HG02642 (cell line): ENCODE results near the gene PDE4B.
"Not testable (repeated sequence)": the region's sequence is repeated elsewhere in the genome, so short reads cannot be mapped to it uniquely, and the experiment has no call there.

ENCODE experiments used
- ATAC-seq: cut with Tn5 transposase; IDR thresholded peaks from one replicate; pipeline ENCODE4 v1.9.1; 2021; ENCODE audit warnings: mild to moderate bottlenecking; ENCODE audit not compliant: unreplicated experiment, poor library complexity

The PDE4B gene

DNA sequence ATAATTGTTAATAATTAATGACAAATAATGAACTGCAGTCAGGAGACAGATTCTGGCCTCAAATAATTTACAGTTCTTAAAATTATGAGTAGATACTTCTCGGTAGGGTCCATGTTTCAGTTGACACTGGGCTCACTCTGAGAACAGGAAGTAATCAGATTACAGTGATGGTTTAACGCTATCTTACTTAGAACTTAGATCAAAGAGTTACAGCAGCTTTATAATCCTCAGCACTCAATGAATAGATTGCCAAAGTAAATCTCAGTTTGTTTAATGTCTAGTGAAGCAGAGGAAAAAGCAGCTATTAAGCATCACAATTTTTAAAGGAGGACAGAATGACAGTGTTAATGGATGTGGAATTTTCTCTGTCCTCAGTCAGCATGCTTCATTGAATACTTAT, 79.6 kb downstream of the PDE4B start:
- no peak for ATAC-seq

DNA sequence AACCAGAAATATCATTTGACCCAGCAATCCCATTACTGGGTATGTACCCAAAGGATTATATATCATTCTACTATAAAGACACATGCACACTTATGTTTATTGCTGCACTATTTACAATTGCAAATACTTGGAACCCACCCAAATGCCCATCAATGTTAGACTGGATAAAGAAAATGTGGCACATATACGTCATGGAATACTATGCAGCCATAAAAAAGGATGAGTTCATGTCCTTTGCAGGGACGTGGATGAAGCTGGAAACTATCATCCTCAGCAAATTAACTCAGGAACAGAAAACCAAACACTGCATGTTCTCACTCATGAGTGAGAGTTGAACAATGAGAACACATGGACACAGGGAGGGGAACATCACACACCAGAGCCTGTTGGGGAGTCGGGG, 85.6 kb downstream of the PDE4B start:
- ATAC-seq: not testable (repeated sequence)

DNA sequence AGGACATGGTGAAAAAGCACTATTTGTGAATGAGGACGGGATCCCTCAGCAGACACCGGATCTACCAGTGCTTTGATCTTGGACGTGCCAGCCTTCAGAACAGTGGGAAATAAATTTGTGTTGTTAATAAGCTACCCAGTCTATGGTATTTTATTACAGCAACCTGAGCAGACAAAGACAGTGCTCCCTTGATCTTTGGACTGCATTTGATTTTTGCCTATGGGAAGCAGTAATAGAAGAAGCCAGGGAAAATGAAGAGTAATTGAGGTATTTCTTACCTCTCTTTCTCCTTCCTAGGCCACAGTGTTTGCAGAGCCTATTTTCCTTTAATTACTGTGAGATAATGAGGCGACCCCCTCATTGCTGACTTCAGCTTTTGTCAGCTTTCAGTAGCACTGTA, 87.9 kb downstream of the PDE4B start:
- ATAC-seq: no peak

DNA sequence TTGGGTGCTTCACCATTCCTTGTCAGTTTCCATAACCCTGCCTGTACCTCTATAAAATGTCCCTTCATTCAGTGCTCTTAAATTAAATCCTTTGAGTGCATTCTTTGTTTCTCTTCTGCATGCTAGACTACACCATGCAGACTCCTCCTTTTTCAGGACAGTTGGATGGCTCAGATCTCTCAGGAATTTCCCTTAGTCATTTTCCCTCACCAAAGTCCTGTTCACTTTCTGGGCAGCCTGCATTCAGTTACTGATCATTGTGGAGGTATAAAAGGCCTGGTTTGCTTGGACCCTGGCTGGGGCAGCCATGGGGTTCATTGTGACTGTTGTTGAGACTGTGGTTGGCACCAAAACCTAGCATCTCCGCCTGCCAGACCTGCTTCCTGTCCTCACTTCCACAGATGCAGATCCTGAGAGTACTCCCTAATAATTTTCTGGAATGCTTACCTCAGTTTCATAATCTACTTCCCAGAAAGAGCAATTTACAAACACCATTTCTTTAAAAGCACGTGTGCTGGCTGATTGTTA, 88.4 kb downstream of the PDE4B start:
- ATAC-seq: no peak

DNA sequence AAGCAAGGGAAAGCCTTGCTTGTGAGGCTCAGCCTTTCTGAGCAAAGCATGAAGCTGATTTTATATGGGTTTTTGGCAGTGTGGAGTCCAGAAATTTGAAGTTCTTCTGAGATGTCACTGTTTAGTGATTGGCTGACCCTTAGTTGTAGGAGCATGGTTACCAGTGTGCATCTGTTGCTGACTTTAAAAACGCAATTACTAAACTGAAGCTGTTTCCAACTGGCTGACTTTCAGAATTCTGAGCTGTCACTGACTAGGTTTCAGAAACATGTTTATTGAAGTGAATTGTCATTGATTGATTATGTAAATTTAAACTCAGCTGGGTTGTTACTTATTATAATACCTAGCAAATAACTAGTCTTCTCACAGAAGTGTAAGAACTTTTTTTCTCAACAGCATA, 89.4 kb downstream of the PDE4B start:
- no peak for ATAC-seq

DNA sequence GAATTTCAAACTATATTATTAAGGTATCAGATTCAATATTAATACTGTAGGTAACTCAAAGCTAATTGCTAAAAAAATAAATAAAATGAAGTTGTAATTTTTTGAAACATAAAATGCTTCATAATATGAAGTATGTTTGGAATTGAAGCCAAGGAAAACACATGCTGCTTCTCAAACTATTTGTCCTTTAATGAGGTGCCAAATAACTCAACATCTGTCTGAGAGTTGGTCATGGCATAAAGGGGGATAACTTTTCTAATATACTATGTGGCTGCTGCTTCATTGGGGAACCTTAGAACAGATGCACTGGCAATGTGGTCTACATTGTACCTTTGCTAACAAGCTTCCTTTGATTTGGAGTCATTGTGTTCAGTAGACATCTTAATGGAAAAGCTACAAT, 96.7 kb downstream of the PDE4B start:
- no peak for ATAC-seq

DNA sequence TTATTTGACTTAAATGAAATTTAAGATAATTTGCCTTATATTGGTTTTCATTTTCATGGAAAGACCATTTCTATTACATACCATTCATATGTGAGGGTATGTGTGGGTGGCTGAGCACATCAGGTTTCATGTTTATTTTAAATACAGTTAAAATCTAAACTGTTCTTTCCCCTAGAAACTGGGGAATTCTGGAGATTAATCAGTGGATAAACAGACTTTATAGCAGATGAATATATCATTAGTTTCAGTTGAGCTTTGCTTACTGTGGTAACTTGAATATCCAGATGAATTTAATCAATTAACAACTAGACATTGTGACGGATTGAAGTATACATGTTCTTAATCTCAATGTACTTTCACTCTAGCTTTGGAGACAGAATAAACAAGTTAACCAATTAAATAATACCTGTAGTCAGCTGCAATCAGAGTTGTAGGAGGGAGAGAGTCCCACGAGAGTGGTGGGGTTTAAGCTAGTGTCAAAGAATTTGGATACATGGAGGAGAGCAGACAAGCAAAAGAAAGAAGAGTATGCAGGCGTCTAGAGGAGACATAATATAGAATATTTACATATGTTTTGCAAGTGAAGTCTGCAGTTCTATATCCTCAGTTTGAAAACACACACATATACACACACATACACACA, 97.6 kb downstream of the PDE4B start:
- ATAC-seq: no peak

DNA sequence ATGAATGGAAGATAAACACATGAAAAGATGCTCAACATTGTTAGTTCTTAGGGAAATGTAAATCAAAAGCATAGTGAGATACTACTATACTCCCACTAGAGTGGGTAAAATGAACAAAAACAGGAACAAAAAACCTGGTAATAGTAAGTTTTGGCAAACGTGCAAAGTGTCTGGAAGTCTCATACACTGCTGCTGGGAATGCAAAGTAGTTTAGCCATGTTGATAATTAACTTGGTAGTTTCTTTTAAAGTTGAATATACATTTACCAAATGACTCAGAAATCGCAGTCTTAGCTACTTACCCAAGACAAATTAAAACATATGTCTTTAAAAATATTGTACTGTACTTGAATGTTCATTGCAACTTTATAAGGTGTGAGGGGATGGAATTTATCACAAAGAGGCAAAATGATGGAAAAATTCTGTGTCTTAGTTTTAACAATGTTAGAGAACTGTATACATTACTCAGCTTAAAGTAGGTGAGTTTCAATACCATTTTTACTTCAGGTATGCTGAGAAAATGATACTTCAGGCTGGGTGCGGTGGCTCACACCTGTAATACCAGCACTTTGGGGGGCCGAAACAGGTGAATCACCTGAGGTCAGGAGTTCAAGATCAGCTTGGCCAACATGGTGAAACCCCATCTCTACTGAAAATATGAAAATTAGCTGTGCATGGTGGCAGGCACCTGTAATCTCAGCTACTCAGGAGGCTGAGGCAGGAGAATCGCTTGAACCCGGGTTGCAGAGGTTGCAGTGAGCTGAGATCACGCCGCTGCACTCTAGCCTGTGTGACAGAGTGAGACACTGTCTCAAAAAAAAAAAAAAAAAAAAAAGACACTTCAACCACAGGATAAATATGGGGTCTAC, 102.3 kb downstream of the PDE4B start:
- peak; percentile 89 for ATAC-seq

DNA sequence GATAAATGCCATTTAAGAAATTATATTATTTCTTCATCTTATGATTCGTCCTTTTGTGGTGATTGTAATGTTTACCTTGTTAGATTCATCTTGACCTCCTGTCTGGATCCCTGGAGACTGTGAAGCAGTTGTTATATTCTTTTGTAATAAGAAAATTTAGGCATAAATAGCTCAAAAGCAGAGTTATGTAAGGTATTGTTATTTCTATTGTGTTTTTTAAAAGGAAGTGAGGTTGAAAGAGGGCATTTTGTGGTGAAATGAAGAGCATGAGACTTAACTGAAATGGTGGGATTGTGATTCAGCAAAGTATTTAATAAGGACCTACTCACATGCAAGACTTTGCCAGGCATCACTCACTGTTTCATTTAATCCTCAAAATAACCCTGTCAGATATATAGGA, 104.0 kb downstream of the PDE4B start:
- no peak for ATAC-seq

DNA sequence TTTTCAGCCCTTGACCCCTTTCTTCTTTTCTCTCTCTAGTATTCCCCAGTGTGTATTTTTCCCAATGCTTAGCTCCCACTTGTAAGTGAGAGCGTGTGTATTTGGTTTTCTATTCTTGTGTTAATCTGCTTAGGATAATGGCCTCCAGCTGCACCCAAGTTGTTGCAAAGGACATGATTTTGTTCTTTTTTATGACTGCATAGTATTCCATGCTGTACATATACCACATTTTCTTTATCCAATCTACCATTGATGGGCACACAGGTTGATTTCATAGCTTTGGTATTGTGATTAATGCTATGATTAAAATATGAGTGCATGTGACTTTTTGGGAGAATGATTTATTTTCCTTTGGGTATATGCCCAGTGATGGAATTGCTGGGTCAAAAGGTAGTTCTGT, 104.8 kb downstream of the PDE4B start:
- ATAC-seq: no peak

DNA sequence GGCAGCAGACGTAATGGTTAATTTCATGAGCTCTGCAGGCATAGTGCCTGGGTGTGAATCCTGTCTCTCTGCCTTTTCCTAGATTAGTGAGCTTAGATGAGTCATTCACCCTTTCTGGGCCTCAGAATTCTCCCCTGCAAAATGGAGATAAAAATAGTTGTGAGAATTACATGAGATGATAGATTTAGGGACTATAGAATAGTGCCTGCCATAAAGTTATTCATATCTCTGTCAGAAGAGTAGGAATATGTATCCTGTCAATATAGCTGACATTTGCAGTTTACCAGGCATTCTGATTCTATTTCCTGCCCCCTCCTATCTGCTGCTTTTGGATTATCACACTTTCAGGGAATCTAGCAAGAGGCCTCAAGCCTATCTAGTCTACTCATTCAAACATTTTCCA, 112.0 kb downstream of the PDE4B start:
- ATAC-seq: no peak

DNA sequence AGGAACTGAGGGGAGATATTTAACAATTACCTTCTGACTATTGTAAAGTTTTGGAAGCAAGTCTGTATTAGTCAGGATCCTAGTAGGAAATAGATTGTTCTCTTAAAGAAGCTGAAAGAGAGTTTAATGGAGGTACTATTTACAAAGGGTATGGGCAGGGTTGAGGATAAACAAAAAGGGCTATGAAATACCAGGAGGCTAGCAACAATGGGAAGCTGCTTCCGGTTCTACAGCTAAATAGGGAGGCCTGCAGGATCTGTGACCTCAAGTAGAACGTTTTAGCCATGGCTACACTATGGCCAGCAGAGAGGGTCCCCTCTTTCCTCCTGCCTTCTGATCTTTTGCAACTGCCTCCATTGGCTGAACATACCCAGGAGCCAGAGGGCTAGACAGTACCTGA, 117.7 kb downstream of the PDE4B start:
- no peak for ATAC-seq

DNA sequence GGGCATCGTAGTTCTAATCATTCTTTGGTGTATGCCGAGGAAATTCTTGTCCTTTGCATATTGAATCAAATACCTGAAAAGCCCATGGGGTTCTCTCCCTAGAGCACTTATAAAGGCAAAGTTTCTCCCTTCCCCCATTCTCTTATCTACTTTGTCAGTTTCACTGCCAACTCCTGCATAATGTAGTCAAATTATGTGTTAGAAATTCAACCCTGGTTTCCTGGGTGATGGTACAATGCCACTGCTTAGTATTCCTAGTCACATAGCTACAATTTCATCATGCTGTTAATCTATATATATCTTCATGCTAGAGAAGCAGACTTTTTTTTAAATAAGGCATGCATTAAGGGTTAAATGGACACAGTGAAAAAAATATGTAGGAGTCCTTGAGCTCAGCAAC, 119.0 kb downstream of the PDE4B start:
- no peak for ATAC-seq

DNA sequence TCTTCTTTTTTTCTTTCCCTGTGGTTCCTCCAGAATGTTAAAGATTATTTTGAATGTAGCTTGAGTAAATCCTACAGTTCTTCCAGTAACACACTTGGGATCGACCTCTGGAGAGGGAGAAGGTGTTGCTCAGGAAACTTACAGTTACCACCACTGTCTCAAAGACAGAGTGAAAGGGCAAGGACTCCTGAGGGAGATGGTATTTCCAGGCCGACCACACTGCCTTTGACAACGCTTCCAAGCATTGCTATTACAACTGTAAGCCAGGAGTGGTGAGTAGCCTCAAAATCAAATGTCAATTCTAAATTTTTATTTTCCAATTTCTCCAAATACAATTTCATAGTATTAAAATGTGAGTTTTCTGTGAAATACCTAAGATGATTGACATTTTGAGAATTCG, 125.9 kb downstream of the PDE4B start:
- ATAC-seq: no peak

DNA sequence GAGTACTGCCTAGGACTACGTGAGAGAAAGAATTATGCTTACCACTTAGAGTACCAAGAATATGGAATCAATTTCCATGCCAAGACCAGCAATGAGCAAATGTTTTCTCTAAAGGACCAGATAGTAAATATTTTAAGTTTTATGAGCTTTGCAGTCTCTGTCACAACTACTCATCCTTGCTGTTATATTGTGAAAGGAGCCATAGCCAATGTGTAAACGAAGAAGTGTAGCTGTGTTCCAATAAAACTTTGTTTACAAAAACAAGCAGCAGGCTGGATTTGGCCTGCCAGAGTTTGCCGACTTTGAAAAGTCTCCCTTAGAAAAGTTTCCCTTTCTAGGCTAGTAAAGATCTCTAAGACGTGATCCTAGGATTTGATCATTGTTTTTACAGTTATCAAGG, 128.8 kb downstream of the PDE4B start:
- ATAC-seq: no peak

DNA sequence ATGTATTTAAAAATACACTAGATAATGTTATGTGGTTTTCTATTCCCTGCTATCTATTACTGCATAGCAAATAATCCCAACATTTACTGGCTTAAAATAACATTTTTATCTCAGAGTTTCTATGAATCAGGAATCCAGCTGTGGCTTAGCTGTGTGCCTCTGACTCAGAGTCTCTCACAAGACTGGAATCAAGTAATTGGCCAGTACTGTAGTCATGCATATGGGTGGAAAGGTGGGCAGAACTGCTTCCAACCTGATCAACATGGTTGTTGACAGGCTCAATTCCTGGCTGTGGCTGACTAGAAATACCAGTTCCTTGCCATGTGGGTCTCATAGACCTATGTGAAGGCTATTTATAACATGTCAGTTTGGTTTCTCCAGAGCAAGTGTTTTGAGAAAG, 131.8 kb downstream of the PDE4B start:
- ATAC-seq: no peak

DNA sequence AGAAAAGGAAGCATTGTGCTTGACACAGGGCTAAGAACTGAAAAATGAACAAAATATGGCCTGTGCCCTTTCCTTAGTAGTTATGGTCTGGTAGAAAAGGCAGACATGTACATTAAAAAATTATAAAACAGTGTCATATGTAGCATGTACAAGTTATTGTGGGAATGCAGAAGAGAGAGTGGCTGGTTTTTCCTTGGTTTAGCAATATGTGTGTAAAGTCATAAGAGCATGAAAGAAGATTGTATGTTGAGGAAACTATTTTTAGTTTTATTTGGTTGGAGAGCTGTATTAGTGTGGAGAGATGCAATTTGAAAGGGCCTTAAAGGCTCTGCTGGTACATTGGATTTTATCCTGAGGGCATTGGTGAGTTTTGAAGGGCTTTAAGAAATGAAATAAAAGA, 145.8 kb downstream of the PDE4B start:
- ATAC-seq: no peak

DNA sequence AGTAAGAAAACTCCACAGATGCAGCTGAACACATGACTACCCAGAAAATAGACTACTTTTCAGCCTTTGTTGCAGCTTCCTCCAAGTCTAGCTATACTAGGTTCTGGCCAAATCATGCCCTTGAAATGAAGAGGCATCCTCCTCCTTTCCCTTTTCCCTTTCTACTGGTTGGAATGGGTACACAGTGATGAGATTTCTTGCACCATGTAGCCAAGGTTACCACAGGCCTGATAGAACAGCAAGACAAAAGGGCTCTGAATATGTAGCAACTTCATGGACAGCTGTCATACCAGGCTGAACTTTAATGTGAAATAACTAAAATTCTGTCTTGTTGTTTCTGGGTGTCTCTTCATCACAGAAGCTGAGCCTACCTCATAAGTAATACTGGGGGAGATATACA, 146.5 kb downstream of the PDE4B start:
- no peak for ATAC-seq

DNA sequence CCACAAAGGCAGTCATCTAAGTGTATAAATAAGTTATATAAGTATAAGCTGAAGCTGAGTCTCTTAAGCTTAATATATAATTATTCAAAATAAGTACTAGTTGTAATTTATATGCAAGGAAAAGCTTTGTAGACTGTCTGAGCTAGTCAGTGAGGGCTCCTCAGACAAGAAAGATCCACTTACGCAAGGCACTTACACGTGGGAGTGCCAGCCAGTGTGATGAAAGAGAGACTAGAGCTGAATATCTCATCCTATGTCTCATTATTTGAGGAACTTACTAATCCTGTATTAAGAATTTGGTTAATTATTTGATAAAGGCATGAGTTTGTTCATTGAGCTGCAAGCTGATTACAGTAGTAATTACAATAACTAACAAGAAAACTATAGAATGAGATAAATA, 146.9 kb downstream of the PDE4B start:
- ATAC-seq: no peak

DNA sequence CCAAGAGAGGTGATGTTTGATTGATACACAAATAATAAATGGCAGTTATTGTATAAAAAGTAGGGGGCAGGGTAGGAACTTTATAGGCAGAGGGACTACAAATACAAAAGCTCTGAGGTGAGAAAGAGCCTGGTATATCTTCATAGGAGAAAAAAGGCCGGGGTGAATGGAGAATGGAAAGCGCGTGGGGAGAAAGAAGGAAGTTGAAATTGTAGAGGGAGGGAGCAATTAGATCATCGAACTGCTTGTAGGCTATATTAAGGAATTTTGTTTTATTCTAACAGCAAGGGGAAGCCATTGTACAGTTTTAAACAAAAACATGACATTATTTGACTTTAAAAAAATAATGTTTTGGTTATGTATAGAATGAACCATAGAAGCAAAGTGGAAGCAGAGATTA, 147.4 kb downstream of the PDE4B start:
- no peak for ATAC-seq

DNA sequence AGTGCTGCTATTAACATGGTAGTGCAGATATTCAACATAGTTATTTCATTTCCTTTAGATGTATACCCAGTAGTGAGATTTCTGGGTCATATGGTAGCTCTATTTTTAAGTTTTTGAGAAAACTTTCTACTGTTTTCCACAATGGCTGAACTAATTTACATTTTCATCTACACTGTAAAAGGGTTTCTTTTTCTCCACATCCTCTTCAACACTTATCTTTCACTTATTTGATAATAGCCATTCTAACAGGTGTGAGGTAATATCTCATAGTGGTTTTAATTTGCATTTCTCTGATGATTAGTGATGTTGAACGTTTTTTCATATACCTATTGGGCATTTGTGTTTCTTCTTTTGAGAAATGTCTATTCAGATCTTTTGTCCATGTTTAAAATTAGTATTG, 149.8 kb downstream of the PDE4B start:
- peak; percentile 67 for ATAC-seq

DNA sequence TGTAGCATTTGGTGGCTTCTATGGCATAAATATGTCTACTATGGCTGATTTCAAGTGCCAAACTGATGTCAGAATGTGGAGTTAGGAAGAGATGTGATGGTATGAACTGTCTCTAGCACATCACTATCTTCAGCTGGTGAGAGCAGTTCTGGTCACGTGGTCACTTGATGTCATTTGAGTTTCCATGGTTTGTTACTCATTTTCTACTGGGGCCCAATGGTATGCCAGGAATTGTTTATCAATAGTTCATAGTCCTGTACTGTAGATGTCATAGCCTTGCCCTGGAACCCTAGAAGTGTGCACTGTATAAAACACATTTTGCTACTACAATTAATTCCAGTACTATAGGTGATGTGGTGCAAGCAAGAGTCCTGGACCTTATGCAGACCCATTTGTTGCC, 153.7 kb downstream of the PDE4B start:
- no peak for ATAC-seq
